Nephron (organoid): Measurements from ENCODE around the gene CARD11.

Source experiments
- H3K27ac Mint-ChIP-seq, 3 experiments: 2 replicates each; pipeline ENCODE4 v1.8.0; 2020; ENCODE audit warnings: mixed read lengths in 3 of 3, mild to moderate bottlenecking in 2 of 3, moderate library complexity in 1 of 3
- H3K27me3 Mint-ChIP-seq: 2 replicates; pipeline ENCODE4 v1.8.0; 2021; ENCODE audit warnings: low read depth, mild to moderate bottlenecking, moderate library complexity, mixed read lengths
- H3K36me3 Mint-ChIP-seq: 2 replicates; pipeline ENCODE4 v1.8.0; 2020; ENCODE audit warnings: low read depth, mixed read lengths
- H3K4me1 Mint-ChIP-seq: 2 replicates; pipeline ENCODE4 v1.8.0; 2020; ENCODE audit warnings: mixed read lengths
- H3K4me3 Mint-ChIP-seq, 3 experiments: 2 replicates each; pipeline ENCODE4 v1.8.0; 2020; ENCODE audit warnings: mild to moderate bottlenecking in 3 of 3, mixed read lengths in 3 of 3, moderate library complexity in 2 of 3
- H3K9me3 Mint-ChIP-seq: 2 replicates; pipeline ENCODE4 v1.8.0; 2020; ENCODE audit warnings: mixed read lengths
- TF ChIP-seq, protein P1 (sequence below), 3 experiments: fragments of 200-600 bp; sonication (generic); IDR thresholded peaks; one replicate each; pipeline ENCODE4 v1.5.0; 2021; ENCODE audit warnings: antibody characterized with exemption in 3 of 3; ENCODE audit not compliant: unreplicated experiment in 3 of 3

Gene CARD11

DNA sequence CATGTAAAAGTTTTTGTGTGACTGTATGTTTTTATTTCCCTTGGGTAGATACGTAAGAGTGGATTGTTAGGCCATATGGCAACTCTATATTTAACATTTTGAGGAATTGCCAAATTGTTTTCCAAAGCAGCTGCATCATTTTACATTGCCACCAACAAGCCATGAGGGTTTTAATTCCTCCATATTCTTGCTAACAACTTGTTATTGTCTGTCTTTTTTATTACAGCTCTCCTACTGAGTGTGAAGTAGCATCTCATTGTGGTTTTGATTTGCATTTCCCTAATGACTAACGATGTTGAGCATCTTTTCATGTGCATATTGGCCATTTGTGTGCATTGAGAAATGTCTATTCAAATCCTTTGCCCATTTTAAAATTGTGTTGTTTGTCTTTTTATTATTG, 94.9 kb downstream of the CARD11 start:
- Mint-ChIP-seq H3K4me1 (peaks cover 10% of the 10 kb centered on the region), H3K4me3 (no peak overlapping the region), H3K9me3 (peaks cover 24% of the 10 kb centered on the region), H3K27ac (no peak overlapping the region), H3K27me3 (peaks cover 11% of the 10 kb centered on the region), H3K36me3 (no peaks in the 10 kb centered on the region)
- TF ChIP-seq, protein P1, sequence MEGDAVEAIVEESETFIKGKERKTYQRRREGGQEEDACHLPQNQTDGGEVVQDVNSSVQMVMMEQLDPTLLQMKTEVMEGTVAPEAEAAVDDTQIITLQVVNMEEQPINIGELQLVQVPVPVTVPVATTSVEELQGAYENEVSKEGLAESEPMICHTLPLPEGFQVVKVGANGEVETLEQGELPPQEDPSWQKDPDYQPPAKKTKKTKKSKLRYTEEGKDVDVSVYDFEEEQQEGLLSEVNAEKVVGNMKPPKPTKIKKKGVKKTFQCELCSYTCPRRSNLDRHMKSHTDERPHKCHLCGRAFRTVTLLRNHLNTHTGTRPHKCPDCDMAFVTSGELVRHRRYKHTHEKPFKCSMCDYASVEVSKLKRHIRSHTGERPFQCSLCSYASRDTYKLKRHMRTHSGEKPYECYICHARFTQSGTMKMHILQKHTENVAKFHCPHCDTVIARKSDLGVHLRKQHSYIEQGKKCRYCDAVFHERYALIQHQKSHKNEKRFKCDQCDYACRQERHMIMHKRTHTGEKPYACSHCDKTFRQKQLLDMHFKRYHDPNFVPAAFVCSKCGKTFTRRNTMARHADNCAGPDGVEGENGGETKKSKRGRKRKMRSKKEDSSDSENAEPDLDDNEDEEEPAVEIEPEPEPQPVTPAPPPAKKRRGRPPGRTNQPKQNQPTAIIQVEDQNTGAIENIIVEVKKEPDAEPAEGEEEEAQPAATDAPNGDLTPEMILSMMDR (IDR thresholded peaks at IDR 0.05; ENCODE audit: unreplicated experiment in 3 of 3), result no peak

- peaks cover 17% of the 10 kb centered on the region for H3K27me3 Mint-ChIP-seq
- peaks cover 24% of the 10 kb centered on the region for H3K9me3 Mint-ChIP-seq
- H3K36me3 Mint-ChIP-seq, result no peaks in the 10 kb centered on the region
- TF ChIP-seq, protein P1 (IDR thresholded peaks at IDR 0.05; ENCODE audit: unreplicated experiment in 3 of 3), result no peak
- H3K4me3 Mint-ChIP-seq, result no peak overlapping the region
- H3K4me1 Mint-ChIP-seq, result peaks cover 10% of the 10 kb centered on the region
- no peak overlapping the region for H3K27ac Mint-ChIP-seq
Measured at GRCh38 chr7:2947058-2947780, 96.4 kb downstream of the CARD11 start.

DNA sequence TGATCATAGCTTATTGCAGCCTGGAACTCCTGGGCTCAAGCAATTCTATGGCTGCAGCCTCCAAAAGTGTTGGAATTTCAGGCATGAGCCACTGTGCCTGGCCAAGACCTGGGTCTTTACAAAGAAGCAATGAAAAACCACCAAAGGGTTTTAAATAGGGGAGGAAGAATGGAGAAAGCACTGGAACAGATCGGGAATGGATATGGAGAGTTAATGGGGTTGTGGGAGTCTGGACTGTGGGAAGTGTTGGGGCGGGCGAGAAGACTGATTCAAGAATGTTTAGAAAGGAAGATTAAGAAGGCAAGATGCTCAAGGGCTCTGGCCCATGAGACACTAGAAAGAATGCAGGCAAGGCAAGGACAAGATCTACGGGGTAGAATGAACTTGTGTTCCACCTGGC, 98.5 kb downstream of the CARD11 start:
- peaks cover 36% of the 10 kb centered on the region for H3K27me3 Mint-ChIP-seq
- TF ChIP-seq, protein P1 (IDR thresholded peaks at IDR 0.05; ENCODE audit: unreplicated experiment in 3 of 3), result no peak
- H3K36me3 Mint-ChIP-seq, result no peaks in the 10 kb centered on the region
- peaks cover 13% of the 10 kb centered on the region for H3K9me3 Mint-ChIP-seq
- peaks cover 15% of the 10 kb centered on the region for H3K4me1 Mint-ChIP-seq
- H3K27ac Mint-ChIP-seq, result no peak overlapping the region
- no peak overlapping the region for H3K4me3 Mint-ChIP-seq

- H3K9me3 Mint-ChIP-seq, result peaks cover 12% of the 10 kb centered on the region
- peaks cover 38% of the 10 kb centered on the region for H3K27me3 Mint-ChIP-seq
- H3K4me1 Mint-ChIP-seq, result peaks cover 15% of the 10 kb centered on the region
- no peaks in the 10 kb centered on the region for H3K36me3 Mint-ChIP-seq
- no peak overlapping the region for H3K27ac Mint-ChIP-seq
- TF ChIP-seq, protein P1 (IDR thresholded peaks at IDR 0.05; ENCODE audit: unreplicated experiment in 3 of 3), result no peak
- H3K4me3 Mint-ChIP-seq, result no peak overlapping the region
Measured at GRCh38 chr7:2944739-2945138, 98.9 kb downstream of the CARD11 start.

DNA sequence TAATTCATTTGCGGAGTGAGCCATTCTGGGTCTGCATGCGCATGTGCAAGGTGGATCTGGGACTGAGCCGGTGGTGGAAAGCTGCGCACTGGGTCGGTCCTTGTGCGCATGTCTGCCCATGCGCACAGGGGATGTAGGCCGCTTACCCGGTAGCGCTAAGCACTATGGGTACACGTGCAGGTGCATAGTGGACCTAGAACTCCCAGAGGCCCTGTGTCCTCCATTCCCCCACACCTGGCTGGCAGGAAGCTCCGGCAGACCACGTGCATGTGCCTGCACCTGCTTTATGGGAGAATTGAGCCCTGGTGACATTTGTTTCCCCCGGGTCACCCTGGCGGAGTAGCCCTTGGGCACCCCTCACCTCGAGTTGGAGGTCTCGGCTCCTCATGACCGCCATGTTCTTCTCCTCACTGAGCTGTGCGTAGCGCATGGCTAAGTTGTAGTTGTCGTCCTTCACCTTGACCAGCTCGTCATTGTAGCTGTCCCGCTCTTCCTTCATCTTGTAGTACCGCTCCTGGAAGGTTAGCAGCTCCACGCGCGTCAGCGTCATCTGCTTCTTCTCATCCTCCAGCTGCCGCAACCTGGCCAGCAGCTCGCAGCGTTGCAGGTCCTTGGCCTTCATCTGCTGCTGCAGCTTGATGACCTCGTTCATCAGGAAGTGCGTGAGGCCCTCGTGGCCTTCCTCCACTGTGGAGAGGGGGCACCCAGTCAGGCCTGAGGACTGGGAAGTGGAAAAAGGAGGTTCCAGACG, 99.6 kb downstream of the CARD11 start:
- peaks cover 45% of the 10 kb centered on the region for H3K27me3 Mint-ChIP-seq

More for the DNA sequence above, 99.6 kb downstream of the CARD11 start:
- Mint-ChIP-seq H3K36me3 (no peaks in the 10 kb centered on the region), H3K9me3 (peaks cover 5% of the 10 kb centered on the region), H3K27ac (no peak overlapping the region), H3K4me3 (no peak overlapping the region), H3K4me1 (peaks cover 15% of the 10 kb centered on the region)
- TF ChIP-seq, protein P1 (IDR thresholded peaks at IDR 0.05; ENCODE audit: unreplicated experiment in 3 of 3), result no peak
